ENCODE data around the gene SPINK8. TPM values are rescaled to one million over a fixed set of nuclear protein-coding genes. Genes with fewer than 3 reads are reported as not detected.

Gene SPINK8
- total RNA-seq, 2 experiments from 2014 or later: not detected

- CTCF ChIA-PET: no interaction called here
- POLR2A ChIA-PET: no interaction called here
- H3K4me3 Mint-ChIP-seq: no peak overlapping the region
- Histone ChIP-seq H3K27ac (ENCODE audit: low read depth in 1 of 2, low read length in 2 of 2) (no peak overlapping the region), H3K4me1 (ENCODE audit: insufficient read depth, low read length) (peaks cover 7% of the 10 kb centered on the region), H3K4me3 (ENCODE audit: low read length) (no peak overlapping the region), H3K27me3 (ENCODE audit: control insufficient read depth in 1 of 2, insufficient read depth in 2 of 2, low read length in 2 of 2) (no peaks in the 10 kb centered on the region), H3K9me3 (ENCODE audit: control insufficient read depth in 1 of 2, insufficient read depth in 1 of 2, low read length in 2 of 2) (peaks cover 10 to 20% of the 10 kb centered on the region in 2 experiments), H3K36me3 (ENCODE audit: insufficient read depth, low read length) (no peaks in the 10 kb centered on the region)
- no peak for TF ChIP-seq CTCF (IDR thresholded peaks at IDR 0.05)
- ATAC-seq (ENCODE audit: poor library complexity): no peak
- H3K27me3 Mint-ChIP-seq: no peaks in the 10 kb centered on the region
- no peaks in the 10 kb centered on the region for H3K36me3 Mint-ChIP-seq (ENCODE audit: low read depth)
- intact Hi-C loops (cut with DNase I, micrococcal nuclease): no loop called here
- no peak overlapping the region for H3K27ac Mint-ChIP-seq
- H3K9me3 Mint-ChIP-seq: peaks cover 6% of the 10 kb centered on the region
- DNase-seq: no peak
- peaks cover 7% of the 10 kb centered on the region for H3K4me1 Mint-ChIP-seq (ENCODE audit: low read depth)
Measured at GRCh38 chr3:48318713-48319468, 14.6 kb downstream of the SPINK8 start.

- ATAC-seq (ENCODE audit: poor library complexity) (no peak), DNase-seq (no peak)
- Mint-ChIP-seq H3K36me3 (ENCODE audit: low read depth) (no peaks in the 10 kb centered on the region), H3K27me3 (peaks cover 14% of the 10 kb centered on the region), H3K4me3 (no peak overlapping the region), H3K4me1 (ENCODE audit: low read depth) (no peaks in the 10 kb centered on the region), H3K9me3 (peaks cover 10% of the 10 kb centered on the region), H3K27ac (no peak overlapping the region)
- CTCF ChIA-PET: interaction anchor here (0.6 kb wide), 1 partner anchor 1422 kb away, joined by 3 read pairs; no protein-coding TSS in a partner anchor
- H3K4me3 ChIP-seq (ENCODE audit: low read length): no peak overlapping the region
- no peak for TF ChIP-seq CTCF (IDR thresholded peaks at IDR 0.05)
- no peak overlapping the region for H3K27ac ChIP-seq (ENCODE audit: low read depth in 1 of 2, low read length in 2 of 2)
- no peaks in the 10 kb centered on the region for H3K27me3 ChIP-seq (ENCODE audit: control insufficient read depth in 1 of 2, insufficient read depth in 2 of 2, low read length in 2 of 2)
- peaks cover 10 to 23% of the 10 kb centered on the region in 2 experiments for H3K9me3 ChIP-seq (ENCODE audit: control insufficient read depth in 1 of 2, insufficient read depth in 1 of 2, low read length in 2 of 2)
- intact Hi-C loops (cut with DNase I, micrococcal nuclease): no loop called here
- H3K4me1 ChIP-seq (ENCODE audit: insufficient read depth, low read length): no peaks in the 10 kb centered on the region
- POLR2A ChIA-PET: no interaction called here
- no peaks in the 10 kb centered on the region for H3K36me3 ChIP-seq (ENCODE audit: insufficient read depth, low read length)
Measured at GRCh38 chr3:48314542-48314941, 18.9 kb downstream of the SPINK8 start.

GRCh38 chr3:48306860-48307530 is 26.5 kb downstream of the SPINK8 start:
- ChIA-PET CTCF (no interaction called here), POLR2A (no interaction called here)
- TF ChIP-seq CTCF (IDR thresholded peaks at IDR 0.05): no peak
- no peak overlapping the region for H3K4me3 ChIP-seq (ENCODE audit: low read length)
- Mint-ChIP-seq H3K4me1 (ENCODE audit: low read depth) (peaks cover 8% of the 10 kb centered on the region), H3K27ac (no peak overlapping the region), H3K27me3 (peaks cover 23% of the 10 kb centered on the region), H3K9me3 (no peaks in the 10 kb centered on the region), H3K4me3 (no peak overlapping the region), H3K36me3 (ENCODE audit: low read depth) (no peaks in the 10 kb centered on the region)
- no peaks in the 10 kb centered on the region for H3K36me3 ChIP-seq (ENCODE audit: insufficient read depth, low read length)
- H3K27me3 ChIP-seq (ENCODE audit: control insufficient read depth in 1 of 2, insufficient read depth in 2 of 2, low read length in 2 of 2): no peaks in the 10 kb centered on the region
- H3K27ac ChIP-seq (ENCODE audit: low read depth in 1 of 2, low read length in 2 of 2): no peak overlapping the region
- intact Hi-C loops (cut with DNase I, micrococcal nuclease): no loop called here
- no peak for DNase-seq
- H3K4me1 ChIP-seq (ENCODE audit: insufficient read depth, low read length): peaks cover 4% of the 10 kb centered on the region
- no peak for ATAC-seq (ENCODE audit: poor library complexity)
- no peaks in the 10 kb centered on the region for H3K9me3 ChIP-seq (ENCODE audit: control insufficient read depth in 1 of 2, insufficient read depth in 1 of 2, low read length in 2 of 2)
